ENCODE data around the gene DOCK3. TPM values are rescaled to one million over a fixed set of nuclear protein-coding genes. Genes with fewer than 3 reads are reported as not detected.

DOCK3 gene
- total RNA-seq, 1 experiment from 2014 or later, result 0.15 TPM

- CTCF ChIA-PET, result no interaction called here
- intact Hi-C loops (cut with micrococcal nuclease), result no loop called here
- peaks cover 58% of the 10 kb centered on the region for H3K36me3 ChIP-seq (ENCODE audit: low read depth, low read length)
Observed at GRCh38 chr3:51397392-51397791, 722.7 kb downstream of the DOCK3 start.

GRCh38 chr3:51398595-51399310 is 724.0 kb downstream of the DOCK3 start:
- Histone ChIP-seq H2AFZ (ENCODE audit: low read length) (no peak overlapping the region), H3K27me3 (ENCODE audit: low read length) (no peaks in the 10 kb centered on the region), H3K9ac (ENCODE audit: low read length) (no peak overlapping the region), H3K79me2 (ENCODE audit: low read length) (peaks cover 26% of the 10 kb centered on the region), H3K4me3 (ENCODE audit: low read length) (no peak overlapping the region), H3K9me3 (ENCODE audit: low read length) (no peaks in the 10 kb centered on the region), H3K4me2 (ENCODE audit: low read length) (no peak overlapping the region), H4K20me1 (ENCODE audit: low read length) (peaks cover 25% of the 10 kb centered on the region), H3K36me3 (ENCODE audit: low read depth, low read length) (peaks cover 53% of the 10 kb centered on the region), H3F3A (ENCODE audit: low read length, unreplicated experiment) (no peaks in the 10 kb centered on the region), H3K9me2 (replicated peaks; ENCODE audit: low read length) (no peaks in the 10 kb centered on the region), H3K4me1 (ENCODE audit: insufficient read depth, low read length) (no peaks in the 10 kb centered on the region), H3K27ac (ENCODE audit: low read length) (no peak overlapping the region)
- no TSS peak for BruUV-seq (replicated peaks)
- DNase-seq, result no peak
- ATAC-seq, result no peak
- ChIA-PET CTCF (interaction anchor here (0.5 kb wide), 1 partner anchor 290 kb away, joined by 5 read pairs; no protein-coding TSS in a partner anchor), POLR2A (ENCODE audit: unreplicated experiment) (no interaction called here)
- intact Hi-C loops (cut with micrococcal nuclease), result no loop called here
- TF ChIP-seq CTCF (conservative IDR thresholded peaks at IDR 0.05; ENCODE audit: low read depth, low read length), result no peak
- no peak for TF ChIP-seq EZH2 (IDR thresholded peaks at IDR 0.05; ENCODE audit: low read length, unreplicated experiment)
- TF ChIP-seq EZH2phosphoT487 (IDR thresholded peaks at IDR 0.05; ENCODE audit: borderline replicate concordance, low read length), result no peak

More at GRCh38 chr3:51397392-51397791, 722.7 kb downstream of the DOCK3 start:
- Histone ChIP-seq H3K4me3 (ENCODE audit: low read length) (no peak overlapping the region), H3K9ac (ENCODE audit: low read length) (no peak overlapping the region), H3K4me1 (ENCODE audit: insufficient read depth, low read length) (peaks cover 4% of the 10 kb centered on the region), H3K9me2 (replicated peaks; ENCODE audit: low read length) (no peaks in the 10 kb centered on the region), H3K27ac (ENCODE audit: low read length) (no peak overlapping the region), H2AFZ (ENCODE audit: low read length) (no peak overlapping the region), H3K79me2 (ENCODE audit: low read length) (peaks cover 40% of the 10 kb centered on the region), H3F3A (ENCODE audit: low read length, unreplicated experiment) (no peaks in the 10 kb centered on the region), H3K9me3 (ENCODE audit: low read length) (no peaks in the 10 kb centered on the region), H3K27me3 (ENCODE audit: low read length) (no peaks in the 10 kb centered on the region), H3K4me2 (ENCODE audit: low read length) (no peak overlapping the region), H4K20me1 (ENCODE audit: low read length) (peaks cover 37% of the 10 kb centered on the region)
- POLR2A ChIA-PET (ENCODE audit: unreplicated experiment), result no interaction called here
- BruUV-seq (replicated peaks), result no TSS peak
- DNase-seq, result no peak
- ATAC-seq, result no peak
- TF ChIP-seq EZH2 (IDR thresholded peaks at IDR 0.05; ENCODE audit: low read length, unreplicated experiment) (no peak), EZH2phosphoT487 (IDR thresholded peaks at IDR 0.05; ENCODE audit: borderline replicate concordance, low read length) (no peak), CTCF (conservative IDR thresholded peaks at IDR 0.05; ENCODE audit: low read depth, low read length) (no peak)

- no peak overlapping the region for H3K27ac ChIP-seq (ENCODE audit: low read length)
- no peak overlapping the region for H2AFZ ChIP-seq (ENCODE audit: low read length)
- POLR2A ChIA-PET (ENCODE audit: unreplicated experiment), result no interaction called here
- no peak overlapping the region for H3K4me3 ChIP-seq (ENCODE audit: low read length)
- peaks cover 49% of the 10 kb centered on the region for H3K36me3 ChIP-seq (ENCODE audit: low read depth, low read length)
- CTCF ChIA-PET, result interaction anchor here (0.6 kb wide), 1 partner anchor 98 kb away, joined by 6 read pairs; no protein-coding TSS in a partner anchor
- TF ChIP-seq EZH2 (IDR thresholded peaks at IDR 0.05; ENCODE audit: low read length, unreplicated experiment) (no peak), EZH2phosphoT487 (IDR thresholded peaks at IDR 0.05; ENCODE audit: borderline replicate concordance, low read length) (no peak), CTCF (conservative IDR thresholded peaks at IDR 0.05; ENCODE audit: low read depth, low read length) (no peak)
- peaks cover 12% of the 10 kb centered on the region for H3K79me2 ChIP-seq (ENCODE audit: low read length)
- peaks cover 13% of the 10 kb centered on the region for H4K20me1 ChIP-seq (ENCODE audit: low read length)
- H3K9me2 ChIP-seq (replicated peaks; ENCODE audit: low read length), result no peaks in the 10 kb centered on the region
- BruUV-seq (replicated peaks), result no TSS peak
- no peak overlapping the region for H3K4me2 ChIP-seq (ENCODE audit: low read length)
- ATAC-seq (no peak), DNase-seq (no peak)
- intact Hi-C loops (cut with micrococcal nuclease), result no loop called here
- no peak overlapping the region for H3K9ac ChIP-seq (ENCODE audit: low read length)
- H3K9me3 ChIP-seq (ENCODE audit: low read length), result no peaks in the 10 kb centered on the region
- no peaks in the 10 kb centered on the region for H3K27me3 ChIP-seq (ENCODE audit: low read length)
- no peaks in the 10 kb centered on the region for H3K4me1 ChIP-seq (ENCODE audit: insufficient read depth, low read length)
- H3F3A ChIP-seq (ENCODE audit: low read length, unreplicated experiment), result no peaks in the 10 kb centered on the region
Observed at GRCh38 chr3:51400166-51400565, 725.4 kb downstream of the DOCK3 start.

Data from PC-3 (cell line).